CD4-positive, alpha-beta T cell (primary cell): Measurements from ENCODE around the gene VAT1L. TPM values are rescaled to one million over a fixed set of nuclear protein-coding genes. Genes with fewer than 3 reads are reported as not detected.

Experiments used
- ATAC-seq: fragments of 200-7000 bp; cut with Tn5 transposase; one replicate; pipeline ENCODE4 v1.10.0; 2022; ENCODE audit warnings: mild to moderate bottlenecking; ENCODE audit not compliant: poor library complexity
- CTCF ChIA-PET: fragments of 350-600 bp; sonication (Branson Sonifier 250); formaldehyde crosslinking; loops from one replicate; lab custom pipeline; 2021; ENCODE audit warnings: antibody characterized with exemption, inconsistent platforms; lab: Charles Lee
- POLR2A ChIA-PET: fragments of 350-600 bp; sonication (Branson Sonifier 250); formaldehyde crosslinking; loops from one replicate; lab custom pipeline; 2021; ENCODE audit warnings: antibody characterized with exemption, inconsistent platforms; lab: Charles Lee
- DNase-seq, 14 experiments: peaks; one replicate each; pipeline ENCODE4 v3.0.0-alpha.2; 2013 to 2020; ENCODE audit warnings: mixed read lengths in 2 of 14
- H3K27ac ChIP-seq, 2 donors: one replicate each; pipeline versions ENCODE4 v1.5.1 to v1.7.0; 2013; ENCODE audit warnings: low read length in 2 of 2, low read depth in 1 of 2, mild to moderate bottlenecking in 1 of 2
- H3K27me3 ChIP-seq, 2 experiments: 1 replicate in 1 of 2; 2 replicates in 1 of 2; pipeline versions ENCODE4 v1.6.1 to v1.7.0; 2013; ENCODE audit warnings: low read length in 2 of 2, control low read depth in 1 of 2, mild to moderate bottlenecking in 1 of 2, moderate library complexity in 1 of 2; ENCODE audit not compliant: insufficient read depth in 2 of 2, control insufficient read depth in 1 of 2
- H3K36me3 ChIP-seq: one replicate; pipeline ENCODE4 v1.6.1; 2013; ENCODE audit warnings: low read length, control low read depth; ENCODE audit not compliant: insufficient read depth
- H3K4me1 ChIP-seq: one replicate; pipeline ENCODE4 v1.6.1; 2013; ENCODE audit warnings: low read length, control low read depth; ENCODE audit not compliant: insufficient read depth
- H3K4me3 ChIP-seq: one replicate; pipeline ENCODE4 v1.5.1; 2013; ENCODE audit warnings: mild to moderate bottlenecking, low read length, moderate library complexity
- H3K9me3 ChIP-seq, 2 experiments: 1 replicate in 1 of 2; 2 replicates in 1 of 2; pipeline versions ENCODE4 v1.6.1 to v1.7.0; 2013; ENCODE audit warnings: low read length in 2 of 2, mild to moderate bottlenecking in 2 of 2, control low read depth in 1 of 2, moderate library complexity in 1 of 2; ENCODE audit not compliant: control insufficient read depth in 1 of 2, insufficient read depth in 1 of 2
- H3K27ac Mint-ChIP-seq: one replicate; pipeline ENCODE4 v1.8.0; 2020; ENCODE audit warnings: mixed read lengths
- H3K27me3 Mint-ChIP-seq: one replicate; pipeline ENCODE4 v1.8.0; 2021; ENCODE audit warnings: mixed read lengths
- H3K36me3 Mint-ChIP-seq: one replicate; pipeline ENCODE4 v1.8.0; 2021; ENCODE audit warnings: low read depth, mixed read lengths
- H3K4me1 Mint-ChIP-seq: one replicate; pipeline ENCODE4 v1.8.0; 2021; ENCODE audit warnings: low read depth, mixed read lengths
- H3K4me3 Mint-ChIP-seq: one replicate; pipeline ENCODE4 v1.8.0; 2020; ENCODE audit warnings: mild to moderate bottlenecking, mixed read lengths
- H3K9me3 Mint-ChIP-seq: one replicate; pipeline ENCODE4 v1.8.0; 2020; ENCODE audit warnings: mixed read lengths
- intact Hi-C, 2 experiments: fragments of 100-400 bp; cut with DNase I in 1 of 2; cut with micrococcal nuclease in 1 of 2; formaldehyde crosslinking; loops; one replicate each; pipeline versions ENCODE4 v1.15.1 to v1.9.0; 2023 to 2025; cut with DNase I, micrococcal nuclease
- total RNA-seq, 174 experiments: library from RNA in 2 of 174; stranded (reverse) in 2 of 174; gene quantifications; one replicate each; pipeline ENCODE4 v1.2.3 and lab custom pipeline; 2021 to 2026
- TF ChIP-seq, protein P1 (sequence below): fragments of 200-600 bp; IDR thresholded peaks from one replicate; pipeline ENCODE4 v1.8.0; 2022; ENCODE audit warnings: antibody characterized with exemption, mild to moderate bottlenecking

VAT1L gene
- total RNA-seq, 2 experiments from 2014 or later, result not detected

DNA sequence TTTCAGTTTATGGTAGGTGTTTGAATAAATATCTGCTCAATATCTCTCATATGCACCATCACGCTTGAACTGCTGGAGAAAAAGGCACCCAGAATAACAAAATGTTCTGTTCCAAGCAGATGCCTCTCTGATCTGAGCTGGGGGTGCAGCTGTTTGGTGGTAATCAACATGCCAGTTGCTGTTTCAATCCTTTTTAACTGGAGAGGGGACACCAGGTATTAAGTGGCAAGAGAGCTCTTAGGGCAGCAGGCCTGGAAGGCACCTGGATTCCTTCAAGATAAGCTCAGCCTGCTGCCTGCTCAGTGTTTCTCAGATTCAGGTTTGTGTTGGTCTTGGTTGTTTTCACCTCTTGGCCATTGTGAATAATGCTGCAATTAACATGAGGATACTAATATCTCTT lies 27.2 kb upstream of the VAT1L start:
- no peaks in the 10 kb centered on the region for H3K9me3 Mint-ChIP-seq
- H3K27me3 ChIP-seq, result no peaks in the 10 kb centered on the region
- DNase-seq, result no peak
- no peak overlapping the region for H3K27ac Mint-ChIP-seq
- H3K36me3 Mint-ChIP-seq, result no peaks in the 10 kb centered on the region
- H3K4me3 Mint-ChIP-seq, result no peak overlapping the region
- ATAC-seq, result no peak
- peaks cover 1% of the 10 kb centered on the region for H3K27me3 Mint-ChIP-seq
- H3K9me3 ChIP-seq, result no peaks in the 10 kb centered on the region
- intact Hi-C loops, result no loop called here
- ChIA-PET CTCF (no interaction called here), POLR2A (no interaction called here)
- no peaks in the 10 kb centered on the region for H3K36me3 ChIP-seq
- TF ChIP-seq, protein P1, sequence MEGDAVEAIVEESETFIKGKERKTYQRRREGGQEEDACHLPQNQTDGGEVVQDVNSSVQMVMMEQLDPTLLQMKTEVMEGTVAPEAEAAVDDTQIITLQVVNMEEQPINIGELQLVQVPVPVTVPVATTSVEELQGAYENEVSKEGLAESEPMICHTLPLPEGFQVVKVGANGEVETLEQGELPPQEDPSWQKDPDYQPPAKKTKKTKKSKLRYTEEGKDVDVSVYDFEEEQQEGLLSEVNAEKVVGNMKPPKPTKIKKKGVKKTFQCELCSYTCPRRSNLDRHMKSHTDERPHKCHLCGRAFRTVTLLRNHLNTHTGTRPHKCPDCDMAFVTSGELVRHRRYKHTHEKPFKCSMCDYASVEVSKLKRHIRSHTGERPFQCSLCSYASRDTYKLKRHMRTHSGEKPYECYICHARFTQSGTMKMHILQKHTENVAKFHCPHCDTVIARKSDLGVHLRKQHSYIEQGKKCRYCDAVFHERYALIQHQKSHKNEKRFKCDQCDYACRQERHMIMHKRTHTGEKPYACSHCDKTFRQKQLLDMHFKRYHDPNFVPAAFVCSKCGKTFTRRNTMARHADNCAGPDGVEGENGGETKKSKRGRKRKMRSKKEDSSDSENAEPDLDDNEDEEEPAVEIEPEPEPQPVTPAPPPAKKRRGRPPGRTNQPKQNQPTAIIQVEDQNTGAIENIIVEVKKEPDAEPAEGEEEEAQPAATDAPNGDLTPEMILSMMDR, result no peak
- H3K27ac ChIP-seq, result no peak overlapping the region
- no peaks in the 10 kb centered on the region for H3K4me1 ChIP-seq
- H3K4me1 Mint-ChIP-seq, result no peaks in the 10 kb centered on the region
- H3K4me3 ChIP-seq, result no peak overlapping the region

DNA sequence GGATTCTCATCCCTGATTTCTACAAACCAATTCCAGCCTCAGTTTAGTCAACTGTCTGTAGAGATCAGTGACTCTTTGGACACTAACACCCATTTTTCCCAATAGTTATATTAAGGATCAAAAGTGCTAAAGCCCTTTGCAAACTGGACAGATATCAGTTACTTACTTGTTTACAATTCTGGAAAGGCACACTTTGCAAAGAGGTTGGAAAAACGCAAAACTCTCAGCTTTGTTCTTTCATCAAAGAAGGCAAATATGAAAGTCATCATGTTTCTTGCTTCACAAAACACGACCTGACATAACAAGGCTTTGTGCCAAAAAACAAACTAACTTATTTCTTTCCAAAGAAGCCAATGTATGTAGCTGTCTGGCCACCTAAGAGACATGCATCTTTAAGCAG lies 26.1 kb upstream of the VAT1L start:
- no peak for ATAC-seq
- H3K27ac Mint-ChIP-seq, result no peak overlapping the region
- Histone ChIP-seq H3K4me1 (no peaks in the 10 kb centered on the region), H3K9me3 (no peaks in the 10 kb centered on the region), H3K27me3 (no peaks in the 10 kb centered on the region), H3K36me3 (no peaks in the 10 kb centered on the region), H3K4me3 (no peak overlapping the region), H3K27ac (no peak overlapping the region)
- ChIA-PET POLR2A (no interaction called here), CTCF (no interaction called here)
- intact Hi-C loops, result no loop called here
- TF ChIP-seq, protein P1, result no peak
- H3K36me3 Mint-ChIP-seq, result no peaks in the 10 kb centered on the region
- H3K9me3 Mint-ChIP-seq, result no peaks in the 10 kb centered on the region
- H3K27me3 Mint-ChIP-seq, result peaks cover 4% of the 10 kb centered on the region
- no peak overlapping the region for H3K4me3 Mint-ChIP-seq
- DNase-seq, result no peak
- no peaks in the 10 kb centered on the region for H3K4me1 Mint-ChIP-seq

DNA sequence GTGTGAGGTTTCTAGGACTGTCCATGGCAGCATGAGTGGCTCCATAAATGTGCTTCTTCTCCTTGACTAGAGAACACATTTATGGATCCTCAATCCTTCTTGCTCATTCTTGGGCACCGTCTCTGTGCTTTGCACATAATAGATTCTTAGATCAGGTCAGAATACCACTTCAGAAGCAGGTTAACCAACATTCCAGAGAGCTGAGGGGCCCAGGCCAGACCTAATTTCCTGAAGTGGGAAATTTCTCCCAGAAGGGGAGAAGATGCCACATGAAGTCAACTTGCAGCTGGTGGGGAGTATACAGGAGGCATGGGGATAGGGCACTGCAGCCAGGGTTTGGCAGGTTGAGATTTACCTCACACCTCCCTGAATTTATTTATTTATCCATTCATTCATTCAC lies 24.4 kb upstream of the VAT1L start:
- intact Hi-C loops, result no loop called here
- no peak for ATAC-seq
- Histone ChIP-seq H3K4me3 (no peak overlapping the region), H3K27me3 (peaks cover 0 to 2% of the 10 kb centered on the region in 2 experiments), H3K4me1 (no peaks in the 10 kb centered on the region), H3K27ac (no peak overlapping the region), H3K9me3 (no peaks in the 10 kb centered on the region), H3K36me3 (no peaks in the 10 kb centered on the region)
- DNase-seq, result no peak
- Mint-ChIP-seq H3K36me3 (no peaks in the 10 kb centered on the region), H3K4me1 (no peaks in the 10 kb centered on the region), H3K9me3 (no peaks in the 10 kb centered on the region), H3K4me3 (no peak overlapping the region), H3K27ac (no peak overlapping the region), H3K27me3 (peaks cover 8% of the 10 kb centered on the region)
- ChIA-PET CTCF (no interaction called here), POLR2A (no interaction called here)
- TF ChIP-seq, protein P1, result no peak
